WI38 (cell line): ENCODE results near the gene CSTF2T.

Source experiments
- H3K4me3 ChIP-seq: 2 replicates; pipeline ENCODE4 v1.5.1; 2011; ENCODE audit warnings: low read depth, mild to moderate bottlenecking, control low read depth, low read length
- CTCF ChIP-seq: IDR thresholded peaks from 2 replicates; pipeline ENCODE4 v1.5.1; 2012; ENCODE audit warnings: low read depth, mild to moderate bottlenecking, control low read depth, low read length

Gene CSTF2T

GRCh38 chr10:51649064-51649463 lies 50.3 kb downstream of the CSTF2T start:
- no peak for TF ChIP-seq CTCF
- H3K4me3 ChIP-seq: no peak overlapping the region
